ENCODE results near the gene GRIA1. TPM values are rescaled to one million over a fixed set of nuclear protein-coding genes. Genes with fewer than 3 reads are reported as not detected.

The GRIA1 gene
- total and polyA plus RNA-seq, 10 of the 15 experiments (the other 5 are each of a cell fraction or from before 2014, with no cell fraction given): 0.04 to 0.18 (median 0.04) TPM; not detected in 7

DNA sequence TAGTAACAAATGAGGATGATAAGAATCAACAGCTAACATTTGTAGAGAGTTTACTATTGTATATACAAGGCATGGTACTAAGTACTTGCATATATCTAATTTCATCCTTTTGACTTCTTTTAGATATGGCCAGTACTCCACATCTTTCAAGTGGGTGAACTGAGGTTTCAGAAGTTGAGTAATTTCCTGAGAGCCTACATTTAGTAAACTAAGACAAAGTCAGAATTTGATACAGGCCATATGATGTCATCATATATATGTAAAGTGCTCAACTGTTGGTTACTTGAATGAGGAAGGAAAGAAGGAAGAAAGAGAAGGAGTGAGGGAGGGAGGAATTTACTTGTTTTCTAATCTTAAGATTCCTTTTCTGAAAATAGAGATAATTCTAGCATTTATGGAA lies 52.8 kb downstream of the GRIA1 start:
- Histone ChIP-seq H3K4me3 (no peak overlapping the region), H3K9me3 (replicated peaks; ENCODE audit: control insufficient read depth, insufficient read depth, low read length) (no peaks in the 10 kb centered on the region), H3K4me1 (ENCODE audit: control insufficient read depth, insufficient read depth, low read length) (no peaks in the 10 kb centered on the region), H3K27ac (ENCODE audit: control insufficient read depth, insufficient read depth) (no peak overlapping the region), H3K4me2 (ENCODE audit: control insufficient read depth, insufficient read depth) (no peak overlapping the region), H4K20me1 (ENCODE audit: control insufficient read depth, insufficient read depth) (no peaks in the 10 kb centered on the region), H3K36me3 (ENCODE audit: control insufficient read depth in 2 of 2, insufficient read depth in 2 of 2, low read length in 1 of 2) (no peaks in the 10 kb centered on the region), H3K9ac (ENCODE audit: control insufficient read depth, insufficient read depth, low read length) (no peak overlapping the region), H2AFZ (ENCODE audit: control insufficient read depth, low read depth, low read length) (no peak overlapping the region), H3K79me2 (ENCODE audit: control insufficient read depth, insufficient read depth, low read length) (no peaks in the 10 kb centered on the region), H3K27me3 (replicated peaks in 1 of 2; ENCODE audit: control insufficient read depth in 2 of 2, insufficient read depth in 2 of 2, low read length in 1 of 2) (no peaks in the 10 kb centered on the region)
- POLR2A ChIA-PET: no interaction called here
- intact Hi-C loops (cut with micrococcal nuclease; ENCODE audit: unreplicated experiment): no loop called here
- RAD21 ChIA-PET (ENCODE audit: unreplicated experiment): no interaction called here
- in situ Hi-C loops (cut with MboI): no loop called here
- no TSS peak for BruUV-seq (replicated peaks)
- CTCF ChIA-PET: no interaction called here
- no peak for FAIRE-seq
- SMC1A ChIA-PET (ENCODE audit: uncharacterized antibody, unreplicated experiment): interaction anchor here (1.1 kb wide), 1 partner anchor 14 kb away, joined by 4 read pairs; no protein-coding TSS in a partner anchor
- DNase-seq (ENCODE audit: low read depth, low spot score): no peak
- TF ChIP-seq ZNF207 (IDR thresholded peaks at IDR 0.05; ENCODE audit: borderline replicate concordance) (no peak), STAT1 (conservative IDR thresholded peaks at IDR 0.05) (no peak), TCF7 (IDR thresholded peaks at IDR 0.05; ENCODE audit: borderline replicate concordance) (peak; percentile 66; the same call in 1 of the 2 replicates), POU2F2 (IDR thresholded peaks at IDR 0.05; ENCODE audit: borderline replicate concordance, low read depth, low read length) (no peak), MEF2B (IDR thresholded peaks at IDR 0.05; ENCODE audit: partially characterized antibody, poor library complexity, severe bottlenecking) (no peak), ZZZ3 (IDR thresholded peaks at IDR 0.05; ENCODE audit: control insufficient read depth, insufficient read length, low read depth) (no peak), RUNX3 (IDR thresholded peaks at IDR 0.05; ENCODE audit: low read length) (peak; percentile 55; the same call in 1 of the 2 replicates), NBN (IDR thresholded peaks at IDR 0.05) (no peak), KLF5 (IDR thresholded peaks at IDR 0.05; ENCODE audit: partially characterized antibody) (no peak), SRF (IDR thresholded peaks at IDR 0.05; ENCODE audit: low read depth in 2 of 2, low read length in 2 of 2) (no peak), YY1 (IDR thresholded peaks at IDR 0.05; ENCODE audit: low read depth, low read length) (no peak), ZNF24 (IDR thresholded peaks at IDR 0.05) (no peak), FOS (IDR thresholded peaks at IDR 0.05; ENCODE audit: borderline replicate concordance, extremely low read depth, insufficient read length) (no peak)
- TF ChIP-seq, protein P1, sequence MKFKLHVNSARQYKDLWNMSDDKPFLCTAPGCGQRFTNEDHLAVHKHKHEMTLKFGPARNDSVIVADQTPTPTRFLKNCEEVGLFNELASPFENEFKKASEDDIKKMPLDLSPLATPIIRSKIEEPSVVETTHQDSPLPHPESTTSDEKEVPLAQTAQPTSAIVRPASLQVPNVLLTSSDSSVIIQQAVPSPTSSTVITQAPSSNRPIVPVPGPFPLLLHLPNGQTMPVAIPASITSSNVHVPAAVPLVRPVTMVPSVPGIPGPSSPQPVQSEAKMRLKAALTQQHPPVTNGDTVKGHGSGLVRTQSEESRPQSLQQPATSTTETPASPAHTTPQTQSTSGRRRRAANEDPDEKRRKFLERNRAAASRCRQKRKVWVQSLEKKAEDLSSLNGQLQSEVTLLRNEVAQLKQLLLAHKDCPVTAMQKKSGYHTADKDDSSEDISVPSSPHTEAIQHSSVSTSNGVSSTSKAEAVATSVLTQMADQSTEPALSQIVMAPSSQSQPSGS (IDR thresholded peaks at IDR 0.05; ENCODE audit: low read length): no peak
- TF ChIP-seq, protein P2, sequence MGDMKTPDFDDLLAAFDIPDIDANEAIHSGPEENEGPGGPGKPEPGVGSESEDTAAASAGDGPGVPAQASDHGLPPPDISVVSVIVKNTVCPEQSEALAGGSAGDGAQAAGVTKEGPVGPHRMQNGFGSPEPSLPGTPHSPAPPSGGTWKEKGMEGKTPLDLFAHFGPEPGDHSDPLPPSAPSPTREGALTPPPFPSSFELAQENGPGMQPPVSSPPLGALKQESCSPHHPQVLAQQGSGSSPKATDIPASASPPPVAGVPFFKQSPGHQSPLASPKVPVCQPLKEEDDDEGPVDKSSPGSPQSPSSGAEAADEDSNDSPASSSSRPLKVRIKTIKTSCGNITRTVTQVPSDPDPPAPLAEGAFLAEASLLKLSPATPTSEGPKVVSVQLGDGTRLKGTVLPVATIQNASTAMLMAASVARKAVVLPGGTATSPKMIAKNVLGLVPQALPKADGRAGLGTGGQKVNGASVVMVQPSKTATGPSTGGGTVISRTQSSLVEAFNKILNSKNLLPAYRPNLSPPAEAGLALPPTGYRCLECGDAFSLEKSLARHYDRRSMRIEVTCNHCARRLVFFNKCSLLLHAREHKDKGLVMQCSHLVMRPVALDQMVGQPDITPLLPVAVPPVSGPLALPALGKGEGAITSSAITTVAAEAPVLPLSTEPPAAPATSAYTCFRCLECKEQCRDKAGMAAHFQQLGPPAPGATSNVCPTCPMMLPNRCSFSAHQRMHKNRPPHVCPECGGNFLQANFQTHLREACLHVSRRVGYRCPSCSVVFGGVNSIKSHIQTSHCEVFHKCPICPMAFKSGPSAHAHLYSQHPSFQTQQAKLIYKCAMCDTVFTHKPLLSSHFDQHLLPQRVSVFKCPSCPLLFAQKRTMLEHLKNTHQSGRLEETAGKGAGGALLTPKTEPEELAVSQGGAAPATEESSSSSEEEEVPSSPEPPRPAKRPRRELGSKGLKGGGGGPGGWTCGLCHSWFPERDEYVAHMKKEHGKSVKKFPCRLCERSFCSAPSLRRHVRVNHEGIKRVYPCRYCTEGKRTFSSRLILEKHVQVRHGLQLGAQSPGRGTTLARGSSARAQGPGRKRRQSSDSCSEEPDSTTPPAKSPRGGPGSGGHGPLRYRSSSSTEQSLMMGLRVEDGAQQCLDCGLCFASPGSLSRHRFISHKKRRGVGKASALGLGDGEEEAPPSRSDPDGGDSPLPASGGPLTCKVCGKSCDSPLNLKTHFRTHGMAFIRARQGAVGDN (IDR thresholded peaks at IDR 0.05): no peak
- TF ChIP-seq, protein P3, sequence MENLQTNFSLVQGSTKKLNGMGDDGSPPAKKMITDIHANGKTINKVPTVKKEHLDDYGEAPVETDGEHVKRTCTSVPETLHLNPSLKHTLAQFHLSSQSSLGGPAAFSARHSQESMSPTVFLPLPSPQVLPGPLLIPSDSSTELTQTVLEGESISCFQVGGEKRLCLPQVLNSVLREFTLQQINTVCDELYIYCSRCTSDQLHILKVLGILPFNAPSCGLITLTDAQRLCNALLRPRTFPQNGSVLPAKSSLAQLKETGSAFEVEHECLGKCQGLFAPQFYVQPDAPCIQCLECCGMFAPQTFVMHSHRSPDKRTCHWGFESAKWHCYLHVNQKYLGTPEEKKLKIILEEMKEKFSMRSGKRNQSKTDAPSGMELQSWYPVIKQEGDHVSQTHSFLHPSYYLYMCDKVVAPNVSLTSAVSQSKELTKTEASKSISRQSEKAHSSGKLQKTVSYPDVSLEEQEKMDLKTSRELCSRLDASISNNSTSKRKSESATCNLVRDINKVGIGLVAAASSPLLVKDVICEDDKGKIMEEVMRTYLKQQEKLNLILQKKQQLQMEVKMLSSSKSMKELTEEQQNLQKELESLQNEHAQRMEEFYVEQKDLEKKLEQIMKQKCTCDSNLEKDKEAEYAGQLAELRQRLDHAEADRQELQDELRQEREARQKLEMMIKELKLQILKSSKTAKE (IDR thresholded peaks at IDR 0.05; ENCODE audit: low read depth, poor library complexity, severe bottlenecking): no peak
- no peak for ATAC-seq

Data from GM12878 (cell line).